GM12878 (cell line): Measurements from ENCODE around the gene GRK5.

Source experiments
- CBX5 ChIP-seq: sonication (generic); IDR thresholded peaks from 2 replicates; pipeline ENCODE4 v1.6.1; 2016; ENCODE audit warnings: low read depth, moderate library complexity, mild to moderate bottlenecking, inconsistent platforms
- CHD4 ChIP-seq: fragments of 200-600 bp; sonication (generic); IDR thresholded peaks from 2 replicates; pipeline ENCODE4 v1.6.1; 2016; ENCODE audit warnings: mild to moderate bottlenecking
- EED ChIP-seq: sonication (generic); IDR thresholded peaks from 2 replicates; pipeline ENCODE4 v1.6.1; 2016; ENCODE audit warnings: antibody characterized with exemption, low read depth
- EZH2 ChIP-seq: IDR thresholded peaks from 2 replicates; pipeline ENCODE4 v1.6.1; 2012; ENCODE audit warnings: low read depth, mild to moderate bottlenecking, control low read depth, inconsistent platforms, low read length, borderline replicate concordance; ENCODE audit not compliant: control insufficient read depth
- GABPA ChIP-seq: IDR thresholded peaks from 2 replicates; pipeline ENCODE4 v1.6.1; 2014; ENCODE audit warnings: antibody characterized with exemption, low read depth, mild to moderate bottlenecking, inconsistent platforms
- JUND ChIP-seq: IDR thresholded peaks from 2 replicates; pipeline ENCODE4 v1.6.1; 2012; ENCODE audit warnings: low read depth, mild to moderate bottlenecking, low read length, improper control_type of control experiment, moderate library complexity
- POLR2A ChIP-seq: IDR thresholded peaks from 2 replicates; pipeline ENCODE4 v1.6.1; 2011; ENCODE audit warnings: low read depth, mild to moderate bottlenecking, low read length
- POLR2AphosphoS5 ChIP-seq: IDR thresholded peaks from 2 replicates; pipeline ENCODE4 v1.6.1; 2011; ENCODE audit warnings: mild to moderate bottlenecking, low read length, inconsistent platforms
- SIN3A ChIP-seq: IDR thresholded peaks from 2 replicates; pipeline ENCODE4 v1.6.1; 2012; ENCODE audit warnings: low read depth, low read length, improper control_type of control experiment
- SMC3 ChIP-seq: IDR thresholded peaks from 2 replicates; pipeline ENCODE4 v1.6.1; 2011; ENCODE audit warnings: low read length, improper control_type of control experiment, borderline replicate concordance
- ZNF274 ChIP-seq: IDR thresholded peaks from one replicate; pipeline ENCODE4 v1.8.0; 2011; ENCODE audit not compliant: insufficient read length, insufficient read depth
- TF ChIP-seq, protein P1 (sequence below), 3 experiments: IDR thresholded peaks in 2 of 3; conservative IDR thresholded peaks in 1 of 3; 2 replicates each; pipeline ENCODE4 v1.5.1; 2011; ENCODE audit warnings: low read depth in 3 of 3, low read length in 3 of 3, mild to moderate bottlenecking in 3 of 3, control low read depth in 2 of 3, moderate library complexity in 2 of 3, inconsistent platforms in 1 of 3, mixed read lengths in 1 of 3; ENCODE audit not compliant: control insufficient read depth in 2 of 3, insufficient read depth in 1 of 3; ENCODE audit errors: extremely low read depth in 1 of 3
- TF ChIP-seq, protein P2 (sequence below): fragments of 450-650 bp; IDR thresholded peaks from 2 replicates; pipeline ENCODE4 v1.6.1; 2014; ENCODE audit warnings: mild to moderate bottlenecking
- TF ChIP-seq, protein P3 (sequence below): IDR thresholded peaks from 2 replicates; pipeline ENCODE4 v1.6.1; 2011; ENCODE audit warnings: low read depth, mild to moderate bottlenecking, low read length, moderate library complexity, borderline replicate concordance; ENCODE audit errors: extremely low read depth

DNA sequence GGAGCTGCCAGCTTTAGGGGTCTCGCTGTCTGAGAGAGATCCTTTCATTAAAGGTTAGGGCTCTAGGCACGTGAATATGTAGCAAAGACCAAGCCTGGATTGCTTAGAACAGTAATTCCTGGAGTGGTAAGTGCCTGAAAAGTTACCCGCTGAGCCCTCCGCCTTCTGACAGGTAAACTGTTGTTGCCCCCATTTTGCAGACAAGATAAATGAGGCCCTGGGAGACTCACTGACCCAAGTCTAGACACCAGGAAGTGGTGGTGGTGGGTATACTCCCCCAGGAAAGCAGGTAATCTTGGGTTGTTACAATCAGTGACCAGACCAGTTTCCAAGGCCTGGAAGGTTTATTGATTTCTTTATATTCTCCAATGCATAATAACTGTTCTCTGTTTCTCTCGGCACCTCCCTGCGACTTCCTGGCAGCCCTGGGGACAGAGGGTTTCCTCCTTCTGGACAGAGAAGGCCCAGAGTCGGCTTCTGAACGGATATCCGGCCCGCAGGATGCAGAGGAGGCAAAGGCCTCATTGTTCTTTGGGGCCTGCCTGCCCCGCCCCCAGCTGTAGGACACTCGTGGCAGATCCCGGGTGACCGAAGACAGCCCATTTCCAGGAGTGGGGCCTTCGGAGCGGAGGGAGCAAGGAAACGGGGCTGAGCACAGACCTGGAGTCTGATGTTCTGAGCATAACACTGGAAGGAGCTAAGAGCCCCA lies 1.3 kb upstream of the GRK5 start:
- TF ChIP-seq, protein P1, sequence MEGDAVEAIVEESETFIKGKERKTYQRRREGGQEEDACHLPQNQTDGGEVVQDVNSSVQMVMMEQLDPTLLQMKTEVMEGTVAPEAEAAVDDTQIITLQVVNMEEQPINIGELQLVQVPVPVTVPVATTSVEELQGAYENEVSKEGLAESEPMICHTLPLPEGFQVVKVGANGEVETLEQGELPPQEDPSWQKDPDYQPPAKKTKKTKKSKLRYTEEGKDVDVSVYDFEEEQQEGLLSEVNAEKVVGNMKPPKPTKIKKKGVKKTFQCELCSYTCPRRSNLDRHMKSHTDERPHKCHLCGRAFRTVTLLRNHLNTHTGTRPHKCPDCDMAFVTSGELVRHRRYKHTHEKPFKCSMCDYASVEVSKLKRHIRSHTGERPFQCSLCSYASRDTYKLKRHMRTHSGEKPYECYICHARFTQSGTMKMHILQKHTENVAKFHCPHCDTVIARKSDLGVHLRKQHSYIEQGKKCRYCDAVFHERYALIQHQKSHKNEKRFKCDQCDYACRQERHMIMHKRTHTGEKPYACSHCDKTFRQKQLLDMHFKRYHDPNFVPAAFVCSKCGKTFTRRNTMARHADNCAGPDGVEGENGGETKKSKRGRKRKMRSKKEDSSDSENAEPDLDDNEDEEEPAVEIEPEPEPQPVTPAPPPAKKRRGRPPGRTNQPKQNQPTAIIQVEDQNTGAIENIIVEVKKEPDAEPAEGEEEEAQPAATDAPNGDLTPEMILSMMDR (IDR thresholded peaks at IDR 0.05 in 2 of 3, conservative IDR thresholded peaks at IDR 0.05 in 1 of 3; ENCODE audit: control insufficient read depth in 2 of 3, extremely low read depth in 1 of 3, insufficient read depth in 1 of 3, low read depth in 3 of 3, low read length in 3 of 3) = no peak
- TF ChIP-seq, protein P2, sequence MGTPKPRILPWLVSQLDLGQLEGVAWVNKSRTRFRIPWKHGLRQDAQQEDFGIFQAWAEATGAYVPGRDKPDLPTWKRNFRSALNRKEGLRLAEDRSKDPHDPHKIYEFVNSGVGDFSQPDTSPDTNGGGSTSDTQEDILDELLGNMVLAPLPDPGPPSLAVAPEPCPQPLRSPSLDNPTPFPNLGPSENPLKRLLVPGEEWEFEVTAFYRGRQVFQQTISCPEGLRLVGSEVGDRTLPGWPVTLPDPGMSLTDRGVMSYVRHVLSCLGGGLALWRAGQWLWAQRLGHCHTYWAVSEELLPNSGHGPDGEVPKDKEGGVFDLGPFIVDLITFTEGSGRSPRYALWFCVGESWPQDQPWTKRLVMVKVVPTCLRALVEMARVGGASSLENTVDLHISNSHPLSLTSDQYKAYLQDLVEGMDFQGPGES = no peak
- TF ChIP-seq POLR2AphosphoS5 (peak; percentile 37; the same call in 1 of the 2 replicates), SIN3A (no peak), JUND (no peak), EZH2 (no peak), CHD4 (no peak), POLR2A (no peak), SMC3 (no peak), CBX5 (no peak), GABPA (peak; percentile 85), ZNF274 (no peak), EED (0 out of 2 replicates have a peak, but pooled peaks have one; percentile 30)
- TF ChIP-seq, protein P3, sequence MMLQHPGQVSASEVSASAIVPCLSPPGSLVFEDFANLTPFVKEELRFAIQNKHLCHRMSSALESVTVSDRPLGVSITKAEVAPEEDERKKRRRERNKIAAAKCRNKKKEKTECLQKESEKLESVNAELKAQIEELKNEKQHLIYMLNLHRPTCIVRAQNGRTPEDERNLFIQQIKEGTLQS = no peak
